ENCODE results near the gene KCNMA1.

The KCNMA1 gene

DNA sequence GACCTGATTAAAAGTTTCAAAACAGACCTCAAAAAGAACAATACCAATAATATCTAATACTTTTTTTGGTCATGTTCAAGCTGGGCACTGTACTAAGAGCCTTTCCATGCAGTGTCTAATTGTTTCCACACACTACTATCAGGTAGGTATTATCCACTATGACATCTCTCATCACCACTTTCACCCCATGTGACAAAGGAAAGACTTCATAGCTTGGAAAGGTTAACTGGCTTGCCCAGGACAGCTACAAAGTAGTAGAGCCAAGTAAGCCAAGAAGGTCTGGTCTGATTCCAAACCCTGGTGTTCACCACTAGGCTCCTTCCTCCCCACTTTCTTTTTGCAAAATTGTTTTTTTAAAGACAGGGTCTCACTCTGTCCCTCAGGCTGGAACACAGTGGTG lies 400.5 kb downstream of the KCNMA1 start:
- DNase-seq (ENCODE audit: low spot score), result no peak

GRCh38 chr10:77236700-77237099 lies 400.9 kb downstream of the KCNMA1 start:
- no peak for DNase-seq (ENCODE audit: low spot score)

DNA sequence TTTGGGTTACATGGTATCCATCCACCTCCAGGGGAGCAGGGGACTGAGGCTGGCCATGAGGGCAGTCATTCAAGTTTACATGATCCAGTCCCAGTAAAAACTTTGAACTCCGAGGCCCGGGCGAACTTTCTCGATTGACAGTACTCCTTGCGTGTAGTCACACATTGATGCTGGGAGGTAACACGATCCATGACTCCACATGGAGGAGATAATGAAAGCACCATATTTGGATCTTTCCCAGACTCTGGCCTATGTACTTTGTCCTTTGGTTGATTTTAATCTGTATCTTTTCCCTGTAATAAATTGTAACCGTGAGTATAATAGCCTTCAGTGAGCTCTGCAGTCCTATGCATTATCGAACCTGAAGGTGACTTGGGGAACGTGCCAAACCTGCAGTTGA lies 401.6 kb downstream of the KCNMA1 start:
- no peak for DNase-seq (ENCODE audit: low spot score)

GRCh38 chr10:77234599-77234998 lies 403.0 kb downstream of the KCNMA1 start:
- DNase-seq (ENCODE audit: low spot score), result no peak

DNA sequence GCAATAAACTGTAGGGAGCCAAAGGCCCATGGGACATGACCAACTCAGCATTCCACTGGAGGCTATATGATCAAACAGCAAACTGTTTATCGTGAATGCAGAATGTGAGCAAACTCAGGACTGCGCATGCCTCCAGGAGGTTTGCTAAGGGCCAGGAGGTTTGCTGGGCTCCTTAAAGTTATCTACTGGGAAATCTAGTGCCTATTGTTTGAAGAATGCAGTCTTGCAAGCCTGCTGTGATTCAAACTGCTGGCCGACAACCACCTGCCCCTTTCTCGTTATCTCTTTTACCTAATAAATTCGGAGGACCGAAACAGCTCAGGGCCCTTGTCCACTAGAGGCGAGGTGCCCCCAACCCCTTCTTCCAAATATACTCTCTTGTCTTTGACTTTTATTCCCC lies 404.1 kb downstream of the KCNMA1 start:
- no peak for DNase-seq (ENCODE audit: low spot score)

DNA sequence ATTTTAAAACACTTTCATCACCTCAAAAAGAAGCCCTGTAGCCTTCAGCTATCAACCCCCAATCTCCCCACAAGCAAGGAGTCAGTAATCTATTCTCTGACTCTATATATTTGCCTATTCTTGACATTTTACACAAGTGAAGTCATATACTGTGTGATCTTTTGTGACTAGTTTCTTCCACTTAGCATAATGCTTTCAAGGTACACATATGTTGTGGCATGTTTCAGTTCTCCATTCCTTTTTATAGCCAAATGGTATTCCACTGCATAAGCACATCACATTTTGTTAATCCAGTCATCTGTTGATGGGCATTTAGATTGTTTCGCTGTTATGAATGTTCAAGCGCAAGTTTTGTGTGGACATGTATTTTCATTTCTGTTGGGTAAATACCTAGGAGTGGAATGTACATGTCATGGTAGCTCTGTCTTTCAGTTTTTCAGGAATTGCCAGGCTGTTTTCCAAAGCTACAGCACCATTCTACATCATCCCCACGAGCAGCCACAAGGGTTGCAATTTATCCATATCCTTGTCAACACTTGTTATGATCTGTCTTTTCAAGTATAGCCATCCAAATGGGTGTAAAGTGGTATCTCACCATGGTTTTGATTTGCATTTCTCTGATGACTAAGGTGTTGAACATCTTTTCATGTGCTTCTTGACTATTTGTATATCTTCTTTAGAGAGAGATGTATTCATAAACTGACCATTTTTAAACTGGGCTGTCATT lies 405.6 kb downstream of the KCNMA1 start:
- DNase-seq (ENCODE audit: low spot score), result no peak

GRCh38 chr10:77231375-77231774 lies 406.2 kb downstream of the KCNMA1 start:
- no peak for DNase-seq (ENCODE audit: low spot score)

DNA sequence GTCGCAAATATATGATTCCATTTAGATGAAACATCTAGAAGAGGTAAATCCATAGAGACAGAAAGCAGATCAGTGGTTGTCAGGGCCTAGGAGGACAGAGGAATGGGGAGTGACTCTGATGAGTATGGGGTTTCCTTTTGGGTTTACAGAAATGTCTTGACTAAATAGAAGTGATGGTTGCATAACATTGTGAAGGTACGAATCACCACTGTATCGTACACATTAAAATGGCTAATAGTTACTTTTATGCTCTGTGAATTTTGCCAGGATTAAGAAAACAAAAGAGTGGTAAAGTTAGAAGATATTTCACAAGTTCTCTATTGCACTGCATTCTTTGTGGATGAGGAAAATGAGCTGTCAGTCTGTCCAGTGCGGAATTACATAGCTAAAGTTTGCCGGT lies 407.4 kb downstream of the KCNMA1 start:
- no peak for DNase-seq (ENCODE audit: low spot score)

- DNase-seq (ENCODE audit: low spot score), result no peak
Measured at GRCh38 chr10:77229704-77230103, 407.9 kb downstream of the KCNMA1 start.

GRCh38 chr10:77228559-77228958 lies 409.0 kb downstream of the KCNMA1 start:
- no peak for DNase-seq (ENCODE audit: low spot score)

- DNase-seq (ENCODE audit: low spot score), result no peak
Measured at GRCh38 chr10:77226853-77227565, 410.6 kb downstream of the KCNMA1 start.

GRCh38 chr10:77226452-77226851 lies 411.2 kb downstream of the KCNMA1 start:
- DNase-seq (ENCODE audit: low spot score), result no peak

DNA sequence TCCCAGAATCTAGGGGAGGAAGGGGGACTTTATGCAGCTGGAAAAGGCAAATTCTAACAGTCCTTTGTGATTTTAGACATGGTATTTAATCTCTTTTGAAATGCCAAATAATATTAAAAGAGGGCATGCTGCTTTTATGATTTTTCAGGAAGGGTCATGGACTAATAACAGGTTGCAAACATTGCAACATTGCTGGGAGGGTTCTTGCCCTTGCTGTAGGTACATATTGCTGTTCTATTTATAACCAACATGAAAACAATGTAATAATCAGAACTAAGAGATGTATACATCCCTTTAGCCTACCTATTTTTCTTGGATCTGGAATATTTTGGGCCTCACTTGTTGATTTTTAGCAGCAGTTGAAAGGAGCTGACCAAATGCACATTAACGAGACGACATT lies 411.6 kb downstream of the KCNMA1 start:
- DNase-seq (ENCODE audit: low spot score), result no peak

DNA sequence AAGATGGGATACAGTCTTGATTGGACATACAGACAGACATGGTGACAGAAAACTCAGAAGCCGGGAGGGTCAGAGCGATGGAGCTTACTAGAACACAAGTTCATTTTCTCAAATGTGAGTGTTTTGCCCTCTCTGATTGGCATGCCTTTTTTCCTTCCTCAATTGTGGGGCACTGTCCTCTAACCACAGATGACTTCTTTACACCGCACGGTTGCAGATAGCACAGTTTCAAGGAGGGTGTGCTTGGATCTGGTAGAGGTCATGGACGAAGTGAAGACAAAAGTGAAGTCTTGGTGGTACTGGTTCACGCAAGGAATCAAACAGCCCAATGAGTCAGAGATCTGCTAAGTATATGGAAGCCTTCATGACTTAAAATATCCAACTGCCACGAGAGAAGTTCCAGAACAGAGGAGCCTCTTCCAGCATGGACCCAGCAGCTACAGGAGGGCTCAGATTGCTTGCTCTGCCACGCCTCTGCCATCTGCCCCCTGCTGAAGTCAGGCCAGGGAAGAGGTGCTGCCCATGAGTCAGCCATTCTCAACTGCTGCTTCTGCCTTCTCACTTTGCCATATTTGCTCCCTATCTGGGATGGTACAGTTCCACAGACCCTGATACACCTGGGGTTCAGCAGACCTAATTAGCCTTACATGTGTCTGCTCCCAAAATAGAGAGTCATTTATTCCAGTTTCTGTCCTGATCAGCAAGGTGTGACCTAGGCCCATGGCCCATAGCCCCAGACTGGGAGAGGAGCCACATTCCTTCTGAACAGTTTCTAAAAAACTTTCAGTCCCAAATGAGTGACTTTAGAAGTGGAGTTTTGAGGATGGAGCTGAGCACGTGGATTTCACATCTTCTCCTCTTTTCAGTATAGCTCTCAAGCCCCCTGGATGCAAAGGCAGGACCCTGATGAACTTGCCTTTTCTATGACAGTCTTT lies 413.8 kb downstream of the KCNMA1 start:
- DNase-seq (ENCODE audit: low spot score), result no peak

GRCh38 chr10:77220150-77220549 lies 417.5 kb downstream of the KCNMA1 start:
- no peak for DNase-seq (ENCODE audit: low spot score)

- DNase-seq (ENCODE audit: low spot score), result no peak
Measured at GRCh38 chr10:77219046-77219445, 418.6 kb downstream of the KCNMA1 start.

GRCh38 chr10:77214799-77215198 lies 422.8 kb downstream of the KCNMA1 start:
- DNase-seq (ENCODE audit: low spot score), result no peak

DNA sequence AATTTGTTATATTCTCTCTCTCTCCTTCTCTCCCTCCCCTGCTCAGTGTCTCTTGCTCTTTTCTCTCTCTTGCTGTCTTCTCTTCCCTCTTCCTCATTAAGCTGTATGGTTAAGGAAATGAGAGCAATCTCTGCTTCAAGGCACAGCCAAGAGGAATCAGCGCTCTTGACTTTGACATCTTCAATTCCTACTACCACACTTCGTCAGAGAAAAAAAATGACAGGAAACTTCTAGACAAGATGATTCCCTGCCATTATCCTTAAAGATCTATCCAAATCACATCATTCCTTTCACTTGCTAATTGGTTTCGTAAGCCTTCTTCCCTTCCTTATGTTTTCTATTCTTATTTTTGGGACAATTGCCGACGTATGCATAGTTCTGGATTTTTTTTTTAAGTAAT lies 425.0 kb downstream of the KCNMA1 start:
- no peak for DNase-seq (ENCODE audit: low spot score)

DNA sequence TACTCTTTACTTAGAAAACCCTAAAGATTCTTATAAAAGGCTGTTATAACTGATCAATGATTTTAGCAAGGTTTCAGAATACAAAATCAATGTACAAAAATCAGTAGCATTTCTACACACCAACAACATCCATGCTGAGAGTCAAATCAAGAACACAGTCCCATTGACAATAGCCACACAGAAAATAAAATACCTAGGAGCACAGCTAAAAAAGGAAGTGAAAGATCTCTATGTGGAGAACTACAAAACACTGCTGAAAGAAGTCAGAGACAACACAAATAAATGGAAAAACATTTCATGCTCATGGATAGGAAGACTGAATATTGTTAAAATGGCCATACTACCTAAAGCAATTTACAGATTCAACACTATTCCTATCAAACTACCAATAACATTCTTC lies 427.0 kb downstream of the KCNMA1 start:
- DNase-seq (ENCODE audit: low spot score), result no peak

DNA sequence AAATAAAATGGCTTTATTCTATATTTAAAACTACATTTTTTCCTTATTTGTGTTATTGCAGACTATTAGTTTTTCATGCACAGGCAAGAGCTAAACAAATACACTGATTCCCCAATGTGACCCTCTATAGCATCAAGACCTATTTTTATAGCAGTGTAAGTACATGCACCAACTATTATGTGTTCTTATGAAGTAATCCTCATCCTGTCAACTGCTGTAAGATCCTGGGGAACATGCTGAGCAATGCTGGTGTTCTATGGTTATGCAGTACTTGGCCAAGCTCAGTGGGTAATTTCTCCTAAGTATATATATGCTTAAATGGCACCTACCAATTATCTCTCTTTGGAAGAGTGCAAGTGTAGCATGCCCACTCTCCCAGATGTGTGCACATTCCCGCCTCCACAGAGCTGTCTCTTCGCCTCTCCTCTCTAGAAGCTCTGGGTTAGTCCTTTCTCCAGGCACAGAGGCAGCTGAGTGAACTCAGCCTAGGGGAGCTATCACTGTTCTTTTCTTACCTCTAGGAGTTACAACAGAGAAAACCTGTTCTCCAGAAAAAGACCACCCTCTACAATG lies 428.8 kb downstream of the KCNMA1 start:
- no peak for DNase-seq (ENCODE audit: low spot score)

DNA sequence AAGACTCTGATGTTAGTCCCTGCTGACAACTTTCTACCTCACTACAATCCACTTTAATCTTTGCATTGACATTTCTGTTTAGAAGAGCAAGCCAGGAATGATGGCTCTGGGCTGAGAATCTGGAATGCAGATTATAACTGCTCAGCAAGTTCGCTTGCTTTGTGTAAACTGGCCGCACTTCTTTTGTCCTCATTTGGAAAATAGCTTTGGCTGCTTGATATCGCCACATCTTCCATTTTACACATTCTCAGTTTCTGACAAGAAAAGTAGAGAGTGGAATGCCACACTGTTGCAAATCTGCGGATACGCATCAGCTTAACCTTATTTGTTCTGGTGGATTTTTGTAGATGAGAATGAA lies 429.8 kb downstream of the KCNMA1 start:
- no peak for DNase-seq (ENCODE audit: low spot score)

DNA sequence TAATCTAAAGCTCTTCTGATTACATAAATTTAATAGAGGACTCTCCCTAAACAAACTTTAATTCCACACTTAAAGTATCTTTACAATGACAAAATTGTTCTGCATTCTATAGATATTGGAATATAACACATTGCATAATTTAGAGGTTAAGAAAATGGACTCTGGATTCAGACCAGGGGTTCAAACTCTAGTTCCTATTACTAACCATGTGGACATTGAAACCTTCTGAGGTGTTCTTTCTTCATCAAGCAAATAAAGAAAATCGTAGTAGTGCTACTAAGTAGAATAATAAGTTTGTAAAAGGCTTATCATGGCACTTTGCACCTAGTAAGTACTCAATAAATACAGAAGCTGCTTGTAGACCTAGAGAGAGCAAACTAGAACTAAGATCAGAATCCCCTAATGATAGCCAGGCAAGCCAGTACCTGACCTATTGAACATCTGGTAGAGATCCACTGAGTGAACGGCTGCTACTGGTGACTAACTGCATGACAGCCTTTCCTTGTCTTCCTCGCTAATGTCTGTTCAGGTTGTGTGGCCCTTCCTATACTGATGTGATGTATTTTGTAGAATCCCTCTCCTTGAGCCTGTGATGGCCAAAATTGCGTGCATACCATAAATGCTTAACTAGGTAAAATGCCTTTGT lies 430.3 kb downstream of the KCNMA1 start:
- no peak for DNase-seq (ENCODE audit: low spot score)
